T-cell (primary cell): ENCODE data around the gene AAGAB. TPM values are rescaled to one million over a fixed set of nuclear protein-coding genes. Genes with fewer than 3 reads are reported as not detected.
"Not testable (repeated sequence)": the region's sequence is repeated elsewhere in the genome, so short reads cannot be mapped to it uniquely, and the experiment has no call there.

Experiments used
- ATAC-seq, 4 experiments: fragments of 200-7000 bp in 3 of 4; fragments of 150-1000 bp in 1 of 4; cut with Tn5 transposase; replicated peaks in 1 of 4; 1 replicate in 3 of 4; 2 replicates in 1 of 4; pipeline ENCODE4 v1.10.0; 2021; ENCODE audit warnings: moderate library complexity in 3 of 4, mild to moderate bottlenecking in 2 of 4, moderate number of reproducible peaks in 1 of 4
- CTCF ChIA-PET, 2 donors: fragments of 300-600 bp; sonication (Branson Sonifier 250); formaldehyde crosslinking; loops; one replicate each; lab custom pipeline; 2022; ENCODE audit warnings: antibody characterized with exemption in 2 of 2; lab: Charles Lee
- POLR2A ChIA-PET, 2 donors: fragments of 300-600 bp; sonication (Branson Sonifier 250); formaldehyde crosslinking; loops; one replicate each; lab custom pipeline; 2022; ENCODE audit warnings: antibody characterized with exemption in 2 of 2; lab: Charles Lee
- DNase-seq, 35 experiments: peaks; one replicate each; pipeline versions ENCODE4 v3.0.0 to v3.0.0-alpha.2; 2013 to 2023
- H3K27ac ChIP-seq: one replicate; pipeline ENCODE4 v1.5.1; 2013; ENCODE audit warnings: low read length
- H3K27me3 ChIP-seq, 2 experiments: replicated peaks in 1 of 2; 1 replicate in 1 of 2; 2 replicates in 1 of 2; pipeline versions ENCODE4 v1.6.1 to v1.7.0; 2013; ENCODE audit warnings: low read length in 1 of 2, mixed read lengths in 1 of 2; ENCODE audit not compliant: control insufficient read depth in 2 of 2, insufficient read depth in 2 of 2; ENCODE audit errors: extremely low read depth in 1 of 2
- H3K36me3 ChIP-seq, 2 donors: 1 replicate in 1 of 2; 2 replicates in 1 of 2; pipeline versions ENCODE4 v1.6.1 to v1.7.0; 2013; ENCODE audit warnings: low read length in 1 of 2; ENCODE audit not compliant: control insufficient read depth in 2 of 2, insufficient read depth in 1 of 2; ENCODE audit errors: extremely low read depth in 1 of 2
- H3K4me1 ChIP-seq, 2 experiments: 1 replicate in 1 of 2; 2 replicates in 1 of 2; pipeline versions ENCODE4 v1.6.1 to v1.7.0; 2013; ENCODE audit warnings: low read length in 2 of 2, mixed read lengths in 1 of 2; ENCODE audit not compliant: insufficient read depth in 2 of 2, control insufficient read depth in 1 of 2; ENCODE audit errors: extremely low read depth in 1 of 2
- H3K4me3 ChIP-seq, 2 donors: 1 replicate in 1 of 2; 2 replicates in 1 of 2; pipeline versions ENCODE4 v1.5.1 to v1.7.0; 2013; ENCODE audit warnings: mild to moderate bottlenecking in 2 of 2, low read length in 1 of 2, moderate library complexity in 1 of 2; ENCODE audit not compliant: control insufficient read depth in 1 of 2; ENCODE audit errors: extremely low read depth in 1 of 2
- H3K9me3 ChIP-seq: 2 replicates; pipeline ENCODE4 v1.7.0; 2013
- H3K27ac Mint-ChIP-seq, 2 donors: one replicate each; pipeline ENCODE4 v1.8.0; 2020 to 2021; ENCODE audit warnings: mild to moderate bottlenecking in 2 of 2, mixed read lengths in 2 of 2
- H3K27me3 Mint-ChIP-seq, 2 donors: one replicate each; pipeline ENCODE4 v1.8.0; 2021 to 2022; ENCODE audit warnings: mixed read lengths in 2 of 2
- H3K36me3 Mint-ChIP-seq: one replicate; pipeline ENCODE4 v1.8.0; 2021; ENCODE audit warnings: mixed read lengths
- H3K4me1 Mint-ChIP-seq, 3 donors: one replicate each; pipeline ENCODE4 v1.8.0; 2020 to 2022; ENCODE audit warnings: mixed read lengths in 3 of 3, mild to moderate bottlenecking in 1 of 3
- H3K4me3 Mint-ChIP-seq, 3 donors: one replicate each; pipeline ENCODE4 v1.8.0; 2020 to 2022; ENCODE audit warnings: mild to moderate bottlenecking in 3 of 3, mixed read lengths in 3 of 3, moderate library complexity in 3 of 3
- H3K9me3 Mint-ChIP-seq, 3 donors: one replicate each; pipeline ENCODE4 v1.8.0; 2020 to 2022; ENCODE audit warnings: mixed read lengths in 3 of 3
- WGBS: methylation state at CpG from one replicate; pipeline ENCODE4 v1.1.5; 2013; ENCODE audit warnings: missing lambda C conversion rate; ENCODE audit not compliant: insufficient coverage; 5-methylcytosine and 5-hydroxymethylcytosine counted together
- total RNA-seq, 35 experiments: library from RNA in 6 of 35; stranded (reverse) in 6 of 35; fragments of 120-200 nt in 1 of 35; gene quantifications; one replicate each; pipeline versions ENCODE4 v1.2.1 to v1.2.4 and lab custom pipeline; 2013 to 2026

The AAGAB gene
- total RNA-seq, 5 donors from 2014 or later (not counting 1 experiment from before 2014, with no cell fraction given) = 21.9 to 28.4 (median 23.6) TPM

DNA sequence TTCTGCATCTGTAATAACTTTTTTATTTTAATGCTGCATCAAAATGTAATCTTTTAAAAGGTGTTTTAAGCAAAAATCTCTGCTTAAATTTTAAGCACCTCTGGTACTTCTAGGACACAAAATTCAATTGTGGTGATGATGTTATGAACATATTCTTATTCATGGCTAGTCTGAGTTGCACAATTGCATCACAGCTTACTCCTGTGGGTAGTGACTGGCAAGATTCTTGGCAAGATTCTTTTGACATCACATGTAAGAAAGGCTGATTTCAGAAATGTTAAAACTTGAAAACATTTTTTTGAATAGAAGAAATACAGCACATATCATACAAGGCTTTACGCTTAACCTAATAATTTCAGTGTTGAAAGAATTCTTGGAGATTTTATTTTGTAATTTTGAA, 35.9 kb upstream of the AAGAB start:
- DNase-seq = no peak
- Mint-ChIP-seq H3K27me3 (no peaks in the 10 kb centered on the region), H3K36me3 (no peaks in the 10 kb centered on the region), H3K27ac (no peak overlapping the region), H3K4me1 (no peaks in the 10 kb centered on the region), H3K9me3 (peaks cover 0 to 3% (median 2%) of the 10 kb centered on the region in 3 donors), H3K4me3 (no peak overlapping the region)
- no peaks in the 10 kb centered on the region for H3K9me3 ChIP-seq
- POLR2A ChIA-PET = no interaction called here
- H3K4me1 ChIP-seq = no peaks in the 10 kb centered on the region
- CTCF ChIA-PET = no interaction called here
- no peak overlapping the region for H3K27ac ChIP-seq
- no peak for ATAC-seq
- H3K27me3 ChIP-seq = no peaks in the 10 kb centered on the region
- no peaks in the 10 kb centered on the region for H3K36me3 ChIP-seq
- H3K4me3 ChIP-seq = no peak overlapping the region
- WGBS = no CpG with 5 or more reads among the region's 1 CpG

- H3K27ac Mint-ChIP-seq, H3K27ac ChIP-seq: not testable (repeated sequence)
These were observed 31.9 kb upstream of the AAGAB start for GRCh38 chr15:67286400-67286799.

GRCh38 chr15:67285625-67286024, 31.2 kb upstream of the AAGAB start:
- H3K4me3 Mint-ChIP-seq, DNase-seq, ATAC-seq, H3K27me3 ChIP-seq, H3K4me1 Mint-ChIP-seq, H3K27me3 Mint-ChIP-seq, H3K36me3 ChIP-seq, CTCF ChIA-PET, H3K4me1 ChIP-seq, H3K27ac ChIP-seq, H3K27ac Mint-ChIP-seq, POLR2A ChIA-PET, H3K36me3 Mint-ChIP-seq, H3K4me3 ChIP-seq, H3K9me3 Mint-ChIP-seq, H3K9me3 ChIP-seq: not testable (repeated sequence)

More at GRCh38 chr15:67286400-67286799, 31.9 kb upstream of the AAGAB start:
- H3K4me1 Mint-ChIP-seq, H3K27me3 ChIP-seq, H3K27me3 Mint-ChIP-seq, CTCF ChIA-PET, H3K9me3 Mint-ChIP-seq, H3K4me3 ChIP-seq, H3K4me3 Mint-ChIP-seq, H3K36me3 ChIP-seq, ATAC-seq, H3K36me3 Mint-ChIP-seq, DNase-seq, POLR2A ChIA-PET, H3K4me1 ChIP-seq, H3K9me3 ChIP-seq: not testable (repeated sequence)
- WGBS = 87% methylated on average over 3 of the region's 6 CpGs

DNA sequence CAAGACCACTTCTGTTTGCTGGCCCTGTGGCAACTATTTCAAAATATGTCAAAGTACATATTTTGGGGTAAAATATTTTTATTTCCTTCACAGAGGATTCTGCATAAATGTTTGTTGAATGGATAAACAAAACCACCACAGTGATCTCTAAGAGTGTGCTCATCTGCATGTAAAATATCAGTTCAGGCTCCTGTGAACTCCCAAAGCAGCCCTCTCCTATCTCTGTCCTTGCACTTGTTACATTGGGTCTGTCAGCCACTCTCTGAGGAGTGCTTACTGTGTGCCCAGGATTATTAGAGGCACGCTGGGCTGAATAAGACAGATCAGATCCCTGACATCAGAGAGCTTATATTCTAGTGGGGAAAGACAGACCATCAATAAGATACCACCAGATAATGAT, 27.3 kb upstream of the AAGAB start:
- Mint-ChIP-seq H3K27me3 (no peaks in the 10 kb centered on the region), H3K27ac (no peak overlapping the region), H3K4me3 (no peak overlapping the region), H3K36me3 (no peaks in the 10 kb centered on the region), H3K4me1 (no peaks in the 10 kb centered on the region), H3K9me3 (peaks cover 0 to 5% (median 2%) of the 10 kb centered on the region in 3 donors)
- no peak overlapping the region for H3K4me3 ChIP-seq
- DNase-seq (no peak), ATAC-seq (no peak)
- no CpG with 5 or more reads among the region's 1 CpG for WGBS
- no peaks in the 10 kb centered on the region for H3K27me3 ChIP-seq
- ChIA-PET POLR2A (no interaction called here), CTCF (interaction anchor here (0.5 to 1.3 kb wide), 4 partner anchors 18 to 313 kb away, joined by 3 to 6 read pairs (median 4); no protein-coding TSS in a partner anchor)
- no peaks in the 10 kb centered on the region for H3K9me3 ChIP-seq
- H3K4me1 ChIP-seq = no peaks in the 10 kb centered on the region
- H3K27ac ChIP-seq = no peak overlapping the region
- H3K36me3 ChIP-seq = no peaks in the 10 kb centered on the region

- H3K36me3 Mint-ChIP-seq = no peaks in the 10 kb centered on the region
- H3K27ac Mint-ChIP-seq = no peak overlapping the region
- H3K4me3 Mint-ChIP-seq = no peak overlapping the region
- ATAC-seq (no peak), DNase-seq (no peak)
- Histone ChIP-seq H3K9me3 (no peaks in the 10 kb centered on the region), H3K27ac (no peak overlapping the region), H3K4me1 (no peaks in the 10 kb centered on the region), H3K36me3 (no peaks in the 10 kb centered on the region), H3K27me3 (no peaks in the 10 kb centered on the region), H3K4me3 (no peak overlapping the region)
- POLR2A ChIA-PET = no interaction called here
- peaks cover 0 to under 1% (median 0%) of the 10 kb centered on the region in 3 donors for H3K9me3 Mint-ChIP-seq
- H3K27me3 Mint-ChIP-seq = no peaks in the 10 kb centered on the region
- no CpG with 5 or more reads among the region's 2 CpGs for WGBS
- H3K4me1 Mint-ChIP-seq = no peaks in the 10 kb centered on the region
- CTCF ChIA-PET = no interaction called here
These were observed 25.8 kb upstream of the AAGAB start for GRCh38 chr15:67280217-67280616.

DNA sequence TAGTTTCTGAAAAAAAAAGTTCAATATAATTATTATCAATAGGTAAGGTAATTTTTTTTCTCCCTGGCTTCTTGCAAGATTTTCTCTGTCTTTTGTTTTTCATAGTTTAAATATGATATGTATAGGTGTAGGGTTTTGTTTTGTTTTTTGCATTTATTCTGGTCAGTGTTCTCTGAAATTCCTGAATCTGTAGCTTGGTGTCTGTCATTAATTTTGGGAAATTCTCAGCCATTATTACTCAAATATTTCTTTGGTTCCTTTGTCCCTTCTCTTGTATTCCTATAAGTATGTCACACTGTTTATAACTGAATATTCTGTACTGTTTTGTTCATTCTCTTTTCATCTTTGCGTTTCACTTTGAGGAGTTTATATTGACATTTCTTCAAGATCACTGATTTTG, 22.2 kb upstream of the AAGAB start:
- ChIA-PET POLR2A (no interaction called here), CTCF (interaction anchor here in 1 of 2 donors (0.6 kb wide), 1 partner anchor 297 kb away, joined by 4 read pairs; no protein-coding TSS in a partner anchor)
- no CpG with 5 or more reads among the region's 1 CpG for WGBS
- H3K27me3 ChIP-seq = no peaks in the 10 kb centered on the region
- Mint-ChIP-seq H3K36me3 (peaks cover 8% of the 10 kb centered on the region), H3K4me1 (no peaks in the 10 kb centered on the region), H3K27ac (no peak overlapping the region), H3K27me3 (no peaks in the 10 kb centered on the region), H3K9me3 (peaks cover 10 to 18% (median 12%) of the 10 kb centered on the region in 3 donors), H3K4me3 (no peak overlapping the region)
- DNase-seq = no peak
- H3K4me3 ChIP-seq = no peak overlapping the region
- no peaks in the 10 kb centered on the region for H3K9me3 ChIP-seq
- H3K4me1 ChIP-seq = no peaks in the 10 kb centered on the region
- ATAC-seq = no peak
- H3K36me3 ChIP-seq = no peaks in the 10 kb centered on the region
- no peak overlapping the region for H3K27ac ChIP-seq

DNA sequence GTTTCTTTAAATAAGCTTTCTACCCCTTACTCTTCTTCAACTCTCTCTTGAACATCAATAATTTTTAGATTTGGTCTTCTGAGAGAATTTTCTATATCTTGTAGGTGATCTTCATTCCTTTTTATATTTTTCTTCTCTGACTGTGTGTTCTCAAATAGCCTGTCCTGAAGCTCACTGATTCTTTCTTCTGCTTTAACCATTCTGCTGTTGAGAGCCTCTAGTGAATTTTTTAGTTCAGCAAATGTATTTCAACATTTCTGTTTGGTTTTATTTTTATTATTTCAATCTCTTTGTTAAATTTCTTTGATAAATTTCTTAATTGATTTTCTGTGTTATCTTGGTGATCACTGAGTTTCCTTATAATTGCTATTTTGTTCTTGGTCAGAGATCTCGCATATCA, 19.8 kb upstream of the AAGAB start:
- no peaks in the 10 kb centered on the region for H3K27me3 Mint-ChIP-seq
- ChIA-PET CTCF (no interaction called here), POLR2A (no interaction called here)
- no peaks in the 10 kb centered on the region for H3K36me3 ChIP-seq
- no peaks in the 10 kb centered on the region for H3K4me1 Mint-ChIP-seq
- H3K4me3 Mint-ChIP-seq = no peak overlapping the region
- H3K9me3 ChIP-seq = no peaks in the 10 kb centered on the region
- DNase-seq = no peak
- peaks cover 8% of the 10 kb centered on the region for H3K36me3 Mint-ChIP-seq
- H3K4me1 ChIP-seq = no peaks in the 10 kb centered on the region
- no peak for ATAC-seq
- H3K9me3 Mint-ChIP-seq = peaks cover 10 to 18% (median 12%) of the 10 kb centered on the region in 3 donors
- H3K27ac ChIP-seq = no peak overlapping the region
- H3K4me3 ChIP-seq = no peak overlapping the region
- no peaks in the 10 kb centered on the region for H3K27me3 ChIP-seq
- H3K27ac Mint-ChIP-seq = no peak overlapping the region
- no CpG with 5 or more reads among the region's 1 CpG for WGBS
